Measurements from ENCODE around the gene TMEM163. TPM values are rescaled to one million over a fixed set of nuclear protein-coding genes. Genes with fewer than 3 reads are reported as not detected.

The TMEM163 gene
- total and polyA plus RNA-seq, 2 of the 13 experiments (the other 11 are each of a cell fraction or from before 2014, with no cell fraction given): 0.05 TPM; not detected in 1

GRCh38 chr2:134459706-134460406 is 258.9 kb downstream of the TMEM163 start:
- Histone ChIP-seq H3K36me3 (replicated peaks in 1 of 2; ENCODE audit: control insufficient read depth in 1 of 2, insufficient read depth in 2 of 2, low read length in 2 of 2) (peaks cover 1 to 3% of the 10 kb centered on the region in 2 experiments; a peak in 2 of 5 replicates), H4K20me1 (ENCODE audit: insufficient read depth, low read length) (no peaks in the 10 kb centered on the region), H3K4me2 (ENCODE audit: low read depth, low read length) (0 out of 2 replicates have a peak overlapping the region, but pooled peaks have one; percentile 30), H3K9me3 (ENCODE audit: low read length) (no peaks in the 10 kb centered on the region), H2AFZ (ENCODE audit: low read length) (no peak overlapping the region), H3K79me2 (ENCODE audit: insufficient read depth, low read length) (no peaks in the 10 kb centered on the region), H3K4me1 (ENCODE audit: insufficient read depth, low read length) (peaks cover 47% of the 10 kb centered on the region), H3K27me3 (ENCODE audit: control insufficient read depth in 1 of 2, insufficient read depth in 2 of 2, low read length in 2 of 2) (peaks cover 0 to 3% of the 10 kb centered on the region in 2 experiments; a peak in 3 of 5 replicates), H3K4me3 (replicated peaks in 1 of 3; ENCODE audit: insufficient read depth in 1 of 3, low read depth in 2 of 3, low read length in 3 of 3) (no peak overlapping the region), H3K27ac (ENCODE audit: extremely low read length, insufficient read depth, low read length) (no peak overlapping the region), H3K9ac (ENCODE audit: insufficient read depth, low read depth, low read length) (no peak overlapping the region)
- WGBS (ENCODE audit: low lambda C conversion rate): 97% methylated on average over 11 of the region's 11 CpGs
- POLR2A ChIA-PET: interaction anchor here (1.0 kb wide), 1 partner anchor 10 kb away, joined by 3 read pairs; no protein-coding TSS in a partner anchor
- no TSS peak for BruUV-seq (replicated peaks)
- DNase-seq (ENCODE audit: low spot score): no peak
- FAIRE-seq: no peak
- CTCF ChIA-PET (ENCODE audit: low intra/inter-chr PET ratio, low total read pairs): interaction anchor here (1.1 to 1.9 kb wide), 2 partner anchors 318 to 438 kb away, joined by 5 to 7 read pairs; no protein-coding TSS in a partner anchor
- intact Hi-C loops (cut with micrococcal nuclease; ENCODE audit: unreplicated experiment): loop anchor here (1.0 to 10.0 kb wide), 4 partner anchors 245 to 439 kb away; no protein-coding TSS in a partner anchor
- in situ Hi-C loops (cut with HindIII; ENCODE audit: extremely low pct_ligation_motif_present, low pct_unique_long_range_greater_than_20kb): loop anchor here (5.0 to 10.0 kb wide), 4 partner anchors 322 to 575 kb away; no protein-coding TSS in a partner anchor
- ATAC-seq: no peak
- TF ChIP-seq HOXA9 (CRISPR knock-in tag; IDR thresholded peaks at IDR 0.05; ENCODE audit: borderline replicate concordance) (no peak), AGO1 (IDR thresholded peaks at IDR 0.05; ENCODE audit: low read depth, low read length, poor library complexity, severe bottlenecking) (peak; percentile 19), CAMTA2 (CRISPR knock-in tag; IDR thresholded peaks at IDR 0.05; ENCODE audit: borderline replicate concordance) (0 out of 2 replicates have a peak, but pooled peaks have one; percentile 6), ZNF597 (CRISPR knock-in tag; IDR thresholded peaks at IDR 0.05) (no peak), ZNF546 (CRISPR knock-in tag; conservative IDR thresholded peaks at IDR 0.05) (no peak), YEATS2 (CRISPR knock-in tag; IDR thresholded peaks at IDR 0.05; ENCODE audit: borderline replicate concordance) (no peak), TBX2 (CRISPR knock-in tag; IDR thresholded peaks at IDR 0.05; ENCODE audit: borderline replicate concordance) (no peak), ZNF280B (CRISPR knock-in tag; IDR thresholded peaks at IDR 0.05; ENCODE audit: borderline replicate concordance) (peak; percentile 16; the same call in 1 of the 2 replicates), MED8 (CRISPR knock-in tag; IDR thresholded peaks at IDR 0.05; ENCODE audit: insufficient replicate concordance) (peak; percentile 39), SNAI1 (CRISPR knock-in tag; IDR thresholded peaks at IDR 0.05; ENCODE audit: borderline replicate concordance) (peak; percentile 60; the same call in 1 of the 2 replicates), TEAD3 (CRISPR knock-in tag; optimal IDR thresholded peaks at IDR 0.05; ENCODE audit: borderline replicate concordance) (no peak), POGZ (CRISPR knock-in tag; IDR thresholded peaks at IDR 0.05) (no peak), ZNF317 (CRISPR knock-in tag; IDR thresholded peaks at IDR 0.05) (0 out of 2 replicates have a peak, but pooled peaks have one; percentile 1), ZMYM2 (CRISPR knock-in tag; IDR thresholded peaks at IDR 0.05) (no peak), ZBED4 (CRISPR knock-in tag; IDR thresholded peaks at IDR 0.05; ENCODE audit: borderline replicate concordance) (no peak)

Measured in HepG2 (cell line).